HG03469 (cell line): ENCODE results near the gene CCL17.

ENCODE experiments used
- ATAC-seq: cut with Tn5 transposase; IDR thresholded peaks from one replicate; pipeline ENCODE4 v1.9.1; 2021; ENCODE audit warnings: mild to moderate bottlenecking, moderate library complexity, moderate number of reproducible peaks; ENCODE audit not compliant: unreplicated experiment

CCL17 gene

DNA sequence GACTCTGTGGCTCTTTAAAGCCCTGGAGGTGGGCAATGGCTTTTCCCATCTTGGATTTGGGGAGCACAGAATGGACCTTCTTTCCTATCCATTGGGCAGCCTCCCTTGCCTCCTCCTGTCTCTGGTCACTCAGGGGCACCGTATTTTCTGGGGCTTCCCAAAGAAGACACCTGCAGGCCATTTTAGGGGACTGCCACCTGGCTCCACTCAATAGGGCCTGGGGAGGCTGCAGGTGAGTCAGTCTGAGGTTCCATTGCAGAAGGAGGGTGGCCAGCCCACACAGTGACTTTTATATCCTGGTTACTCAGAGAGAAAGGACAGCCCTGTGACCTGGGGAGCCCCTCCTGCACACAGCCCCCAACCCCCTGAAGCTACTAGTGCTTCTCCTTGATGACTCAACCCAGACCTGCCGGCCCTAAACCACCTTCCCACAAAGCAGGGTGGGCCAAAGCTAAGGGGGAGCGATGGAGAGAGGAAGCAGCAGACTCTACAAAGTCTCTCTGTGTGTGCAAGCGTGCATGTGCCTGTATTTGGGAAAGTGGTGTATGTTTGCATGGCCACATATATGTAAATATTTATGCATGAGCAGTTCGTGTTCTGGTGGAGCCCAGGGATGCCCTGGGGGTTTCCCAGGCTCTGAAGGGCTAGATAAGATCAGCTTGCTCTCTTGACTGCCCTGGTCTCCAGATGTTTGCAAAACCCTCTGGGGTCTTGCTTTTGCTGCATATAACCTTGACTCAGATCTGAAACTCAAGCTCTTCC, 27.3 kb upstream of the CCL17 start:
- ATAC-seq = peak; percentile 49

DNA sequence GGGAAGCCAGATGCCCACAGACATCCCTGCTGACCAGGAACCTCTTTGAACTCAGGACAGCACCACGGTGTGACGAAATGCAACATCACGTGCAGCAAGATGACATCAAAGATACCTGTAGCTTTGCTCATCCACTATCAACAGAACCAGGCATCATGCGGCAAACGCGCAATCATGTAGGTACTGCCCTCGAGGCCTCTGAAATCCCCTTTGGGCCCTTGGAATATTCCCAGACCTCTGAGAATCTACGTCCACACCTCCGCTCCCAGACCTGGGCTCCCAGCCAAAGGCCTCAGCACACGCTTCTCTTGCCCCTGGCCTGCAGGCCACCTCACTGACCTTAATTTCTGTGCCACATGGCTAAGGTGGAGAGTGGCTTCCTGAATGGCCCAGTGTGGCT, 25.0 kb upstream of the CCL17 start:
- ATAC-seq = no peak

DNA sequence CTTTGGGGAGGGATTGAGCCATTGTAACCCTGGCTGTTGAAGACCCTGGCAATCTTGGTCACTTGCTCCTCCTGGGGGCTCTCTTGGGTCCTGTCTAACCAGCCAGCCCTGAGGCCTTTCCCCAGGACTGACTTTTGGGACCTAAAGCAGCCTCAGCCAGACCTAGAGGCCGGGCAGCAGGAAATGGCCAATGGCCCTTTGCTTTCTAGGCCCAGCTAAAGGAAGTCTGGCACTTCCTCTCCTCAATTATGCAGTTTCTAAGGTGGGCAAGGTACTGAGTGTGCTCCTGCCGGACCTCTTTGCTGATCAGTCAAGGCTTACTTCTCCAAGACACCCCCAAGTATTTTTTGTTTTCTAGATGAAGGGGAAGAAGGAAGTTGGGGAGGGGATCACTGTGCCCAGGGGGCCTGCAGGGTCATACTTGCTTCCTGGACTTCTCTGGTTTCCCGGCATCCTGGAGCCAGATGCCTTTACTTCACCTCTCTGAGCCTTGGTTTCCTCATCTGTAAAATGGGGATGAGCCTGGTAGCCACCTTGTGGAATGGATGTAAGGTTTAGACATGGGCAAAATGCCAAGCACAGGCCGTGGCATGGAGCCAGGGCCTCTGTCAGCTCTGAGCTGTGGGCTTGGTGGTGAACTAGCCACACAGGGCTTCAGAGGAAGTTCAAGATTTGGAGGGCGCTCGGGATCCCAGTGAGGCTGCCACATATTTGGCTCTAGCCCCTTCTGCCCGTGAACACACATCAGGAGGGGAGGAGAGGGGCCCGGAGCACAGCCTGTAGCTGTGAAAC, 23.7 kb upstream of the CCL17 start:
- ATAC-seq = no peak

DNA sequence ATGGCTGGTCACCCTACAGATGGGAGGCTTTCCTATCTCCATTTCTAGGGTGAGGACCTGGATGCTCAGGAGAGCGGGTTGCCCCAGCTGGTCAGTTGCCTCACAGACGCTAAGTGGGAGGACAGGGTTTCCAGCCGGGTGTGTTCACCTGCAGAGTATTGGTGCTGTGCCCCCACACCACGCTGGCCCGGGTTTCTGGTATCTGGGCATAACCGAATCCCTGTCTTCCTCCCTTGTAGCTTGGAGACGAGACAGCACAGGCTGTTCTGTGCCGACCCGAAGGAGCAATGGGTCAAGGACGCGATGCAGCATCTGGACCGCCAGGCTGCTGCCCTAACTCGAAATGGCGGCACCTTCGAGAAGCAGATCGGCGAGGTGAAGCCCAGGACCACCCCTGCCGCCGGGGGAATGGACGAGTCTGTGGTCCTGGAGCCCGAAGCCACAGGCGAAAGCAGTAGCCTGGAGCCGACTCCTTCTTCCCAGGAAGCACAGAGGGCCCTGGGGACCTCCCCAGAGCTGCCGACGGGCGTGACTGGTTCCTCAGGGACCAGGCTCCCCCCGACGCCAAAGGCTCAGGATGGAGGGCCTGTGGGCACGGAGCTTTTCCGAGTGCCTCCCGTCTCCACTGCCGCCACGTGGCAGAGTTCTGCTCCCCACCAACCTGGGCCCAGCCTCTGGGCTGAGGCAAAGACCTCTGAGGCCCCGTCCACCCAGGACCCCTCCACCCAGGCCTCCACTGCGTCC, 22.6 kb upstream of the CCL17 start:
- ATAC-seq = no peak

DNA sequence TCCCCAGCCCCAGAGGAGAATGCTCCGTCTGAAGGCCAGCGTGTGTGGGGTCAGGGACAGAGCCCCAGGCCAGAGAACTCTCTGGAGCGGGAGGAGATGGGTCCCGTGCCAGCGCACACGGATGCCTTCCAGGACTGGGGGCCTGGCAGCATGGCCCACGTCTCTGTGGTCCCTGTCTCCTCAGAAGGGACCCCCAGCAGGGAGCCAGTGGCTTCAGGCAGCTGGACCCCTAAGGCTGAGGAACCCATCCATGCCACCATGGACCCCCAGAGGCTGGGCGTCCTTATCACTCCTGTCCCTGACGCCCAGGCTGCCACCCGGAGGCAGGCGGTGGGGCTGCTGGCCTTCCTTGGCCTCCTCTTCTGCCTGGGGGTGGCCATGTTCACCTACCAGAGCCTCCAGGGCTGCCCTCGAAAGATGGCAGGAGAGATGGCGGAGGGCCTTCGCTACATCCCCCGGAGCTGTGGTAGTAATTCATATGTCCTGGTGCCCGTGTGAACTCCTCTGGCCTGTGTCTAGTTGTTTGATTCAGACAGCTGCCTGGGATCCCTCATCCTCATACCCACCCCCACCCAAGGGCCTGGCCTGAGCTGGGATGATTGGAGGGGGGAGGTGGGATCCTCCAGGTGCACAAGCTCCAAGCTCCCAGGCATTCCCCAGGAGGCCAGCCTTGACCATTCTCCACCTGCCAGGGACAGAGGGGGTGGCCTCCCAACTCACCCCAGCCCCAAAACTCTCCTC, 21.9 kb upstream of the CCL17 start:
- ATAC-seq = no peak

DNA sequence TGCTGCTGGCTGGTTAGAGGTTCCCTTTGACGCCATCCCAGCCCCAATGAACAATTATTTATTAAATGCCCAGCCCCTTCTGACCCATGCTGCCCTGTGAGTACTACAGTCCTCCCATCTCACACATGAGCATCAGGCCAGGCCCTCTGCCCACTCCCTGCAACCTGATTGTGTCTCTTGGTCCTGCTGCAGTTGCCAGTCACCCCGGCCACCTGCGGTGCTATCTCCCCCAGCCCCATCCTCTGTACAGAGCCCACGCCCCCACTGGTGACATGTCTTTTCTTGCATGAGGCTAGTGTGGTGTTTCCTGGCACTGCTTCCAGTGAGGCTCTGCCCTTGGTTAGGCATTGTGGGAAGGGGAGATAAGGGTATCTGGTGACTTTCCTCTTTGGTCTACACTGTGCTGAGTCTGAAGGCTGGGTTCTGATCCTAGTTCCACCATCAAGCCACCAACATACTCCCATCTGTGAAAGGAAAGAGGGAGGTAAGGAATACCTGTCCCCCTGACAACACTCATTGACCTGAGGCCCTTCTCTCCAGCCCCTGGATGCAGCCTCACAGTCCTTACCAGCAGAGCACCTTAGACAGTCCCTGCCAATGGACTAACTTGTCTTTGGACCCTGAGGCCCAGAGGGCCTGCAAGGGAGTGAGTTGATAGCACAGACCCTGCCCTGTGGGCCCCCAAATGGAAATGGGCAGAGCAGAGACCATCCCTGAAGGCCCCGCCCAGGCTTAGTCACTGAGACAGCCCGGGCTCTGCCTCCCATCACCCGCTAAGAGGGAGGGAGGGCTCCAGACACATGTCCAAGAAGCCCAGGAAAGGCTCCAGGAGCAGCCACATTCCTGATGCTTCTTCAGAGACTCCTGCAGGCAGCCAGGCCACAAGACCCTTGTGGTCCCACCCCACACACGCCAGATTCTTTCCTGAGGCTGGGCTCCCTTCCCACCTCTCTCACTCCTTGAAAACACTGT, 21.0 kb upstream of the CCL17 start:
- ATAC-seq = no peak

DNA sequence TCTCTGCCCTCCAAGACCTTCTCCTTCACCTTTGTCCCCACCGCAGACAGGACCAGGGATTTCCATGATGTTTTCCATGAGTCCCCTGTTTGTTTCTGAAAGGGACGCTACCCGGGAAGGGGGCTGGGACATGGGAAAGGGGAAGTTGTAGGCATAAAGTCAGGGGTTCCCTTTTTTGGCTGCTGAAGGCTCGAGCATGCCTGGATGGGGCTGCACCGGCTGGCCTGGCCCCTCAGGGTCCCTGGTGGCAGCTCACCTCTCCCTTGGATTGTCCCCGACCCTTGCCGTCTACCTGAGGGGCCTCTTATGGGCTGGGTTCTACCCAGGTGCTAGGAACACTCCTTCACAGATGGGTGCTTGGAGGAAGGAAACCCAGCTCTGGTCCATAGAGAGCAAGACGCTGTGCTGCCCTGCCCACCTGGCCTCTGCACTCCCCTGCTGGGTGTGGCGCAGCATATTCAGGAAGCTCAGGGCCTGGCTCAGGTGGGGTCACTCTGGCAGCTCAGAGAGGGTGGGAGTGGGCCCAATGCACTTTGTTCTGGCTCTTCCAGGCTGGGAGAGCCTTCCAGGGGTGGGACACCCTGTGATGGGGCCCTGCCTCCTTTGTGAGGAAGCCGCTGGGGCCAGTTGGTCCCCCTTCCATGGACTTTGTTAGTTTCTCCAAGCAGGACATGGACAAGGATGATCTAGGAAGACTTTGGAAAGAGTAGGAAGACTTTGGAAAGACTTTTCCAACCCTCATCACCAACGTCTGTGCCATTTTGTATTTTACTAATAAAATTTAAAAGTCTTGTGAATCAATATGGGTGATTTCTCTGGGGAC, 20.1 kb upstream of the CCL17 start:
- no peak for ATAC-seq

DNA sequence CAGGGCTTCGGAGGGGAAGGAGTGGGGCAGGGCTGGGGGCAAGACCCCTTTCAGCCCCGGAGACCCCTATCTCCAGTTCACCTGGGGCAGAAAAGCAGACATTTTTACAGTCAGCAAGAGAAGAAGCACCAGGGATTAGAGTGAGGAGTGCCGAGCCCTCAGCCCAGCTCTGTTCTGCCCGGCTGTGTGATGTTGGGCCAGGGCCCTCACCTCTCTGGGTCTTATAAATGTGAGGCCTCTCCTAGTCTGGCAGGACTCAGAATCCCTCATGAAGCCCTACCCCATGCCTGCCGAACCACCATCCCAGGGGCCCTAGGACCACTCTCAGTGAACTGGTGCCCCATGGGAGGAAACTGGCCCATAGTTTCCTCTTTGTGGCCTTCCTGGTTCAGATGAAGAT, 19.5 kb upstream of the CCL17 start:
- ATAC-seq = no peak

DNA sequence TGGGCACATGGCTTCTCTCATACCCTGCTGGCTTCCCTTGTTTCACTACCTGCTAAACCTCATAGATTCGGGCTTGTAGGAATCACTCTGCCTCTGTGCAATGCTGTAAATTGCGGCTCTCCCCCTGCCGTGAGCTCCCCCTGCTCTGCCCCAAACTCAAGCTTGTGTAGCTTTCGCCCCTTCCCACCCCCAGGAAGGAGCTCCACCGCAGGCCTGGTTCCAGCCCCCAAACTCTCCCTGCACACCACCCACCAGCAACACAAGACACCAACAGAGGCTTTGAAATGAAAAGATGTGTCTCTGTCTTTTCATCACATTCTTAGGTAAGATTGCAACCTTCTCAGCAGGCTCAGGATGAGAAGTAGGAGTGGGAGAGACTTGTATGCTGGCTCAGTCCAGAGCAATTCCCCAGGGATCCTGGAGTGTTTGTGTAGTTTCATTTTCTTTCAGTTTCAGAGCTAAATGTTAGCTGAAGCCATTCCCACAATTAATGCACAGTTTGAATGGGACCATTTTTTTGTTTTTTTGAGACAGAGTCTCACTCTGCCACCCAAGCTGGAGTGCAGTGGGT, 18.1 kb upstream of the CCL17 start:
- ATAC-seq = no peak

DNA sequence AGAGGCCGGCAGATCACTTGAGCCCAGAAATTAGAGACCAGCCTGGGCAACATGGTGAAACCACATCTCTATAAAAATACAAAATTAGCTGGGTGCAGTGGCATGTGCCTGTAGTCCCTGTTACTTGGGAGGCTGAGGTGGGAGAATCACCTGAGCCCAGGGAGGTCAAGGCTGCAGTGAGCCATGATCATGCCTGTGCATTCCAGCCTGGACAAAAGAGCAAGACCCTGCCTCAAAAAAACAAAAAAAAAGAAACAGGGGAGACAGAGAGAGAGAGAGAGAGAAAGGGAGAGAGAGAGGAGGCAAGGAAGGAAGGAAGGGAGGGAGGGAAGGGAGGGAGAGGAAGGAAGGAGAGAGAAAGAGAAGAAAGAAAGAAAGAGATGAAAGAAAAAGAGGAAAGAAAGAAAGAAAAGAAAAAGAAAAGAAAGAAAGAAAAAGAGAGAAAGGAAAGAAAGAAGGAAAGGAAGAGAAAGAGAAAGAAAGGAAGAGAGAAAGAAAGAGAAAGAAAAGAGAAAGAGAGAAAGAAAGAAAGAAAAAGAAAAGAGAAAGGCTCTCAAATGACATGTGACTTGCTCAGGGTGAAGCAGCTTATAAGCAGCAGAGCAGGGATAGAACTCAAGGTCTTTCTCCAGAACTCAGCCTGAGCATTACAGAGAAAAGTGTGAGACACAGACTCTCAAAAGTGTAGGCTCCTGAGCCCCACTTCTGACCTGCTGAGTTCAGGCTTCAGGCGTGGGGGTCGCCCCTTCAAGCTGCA, 16.8 kb upstream of the CCL17 start:
- ATAC-seq = no peak

DNA sequence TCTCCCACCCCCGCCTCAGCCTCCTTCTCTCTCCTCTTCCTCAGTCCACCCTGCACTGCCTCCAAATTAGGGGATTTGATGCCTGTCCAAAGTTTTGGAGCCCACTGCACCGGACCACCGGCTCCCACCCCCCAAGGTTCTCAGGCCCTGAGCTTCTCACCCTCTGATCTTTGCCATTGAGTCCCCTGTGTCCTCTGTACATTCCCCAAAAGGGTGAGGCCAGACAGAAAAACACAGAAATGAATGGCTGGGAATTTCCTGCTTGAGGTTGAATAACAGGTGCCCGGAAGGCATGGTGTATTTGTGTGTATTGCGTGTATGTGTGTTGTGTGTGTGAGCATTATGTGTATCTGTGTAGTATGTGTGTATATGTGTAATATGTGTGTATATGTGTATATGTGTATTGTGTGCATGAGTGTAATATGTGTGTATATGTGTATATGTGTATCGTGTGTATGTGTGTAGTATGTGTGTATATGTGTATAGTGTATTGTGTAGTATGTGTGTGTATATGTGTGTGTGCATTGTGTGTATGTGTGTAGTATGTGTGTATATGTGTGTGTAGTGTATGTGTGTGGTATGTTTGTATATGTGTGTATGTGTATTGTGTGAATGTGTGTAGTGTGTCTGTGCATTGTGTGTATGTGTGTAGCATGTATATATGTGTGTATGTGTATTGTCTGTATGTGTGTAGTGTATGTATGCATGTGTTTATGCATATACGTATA, 16.0 kb upstream of the CCL17 start:
- no peak for ATAC-seq

DNA sequence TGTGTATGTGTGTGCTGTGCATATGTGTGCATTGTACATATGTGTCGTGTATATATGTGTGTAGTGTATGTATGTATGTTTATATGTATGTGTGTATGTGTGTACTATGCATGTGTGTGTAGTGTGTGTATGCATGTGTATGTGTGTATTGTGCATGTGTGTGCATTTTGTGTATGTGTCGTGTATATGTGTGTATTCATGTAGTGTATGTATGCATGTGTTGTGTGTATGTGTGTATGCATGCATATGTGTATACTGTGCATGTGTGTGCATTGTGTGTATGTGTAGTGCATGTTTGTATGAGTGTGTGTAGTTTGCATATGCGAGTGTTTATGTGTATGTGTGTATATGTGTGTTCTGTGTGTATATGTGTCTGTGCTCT, 15.5 kb upstream of the CCL17 start:
- ATAC-seq = no peak

DNA sequence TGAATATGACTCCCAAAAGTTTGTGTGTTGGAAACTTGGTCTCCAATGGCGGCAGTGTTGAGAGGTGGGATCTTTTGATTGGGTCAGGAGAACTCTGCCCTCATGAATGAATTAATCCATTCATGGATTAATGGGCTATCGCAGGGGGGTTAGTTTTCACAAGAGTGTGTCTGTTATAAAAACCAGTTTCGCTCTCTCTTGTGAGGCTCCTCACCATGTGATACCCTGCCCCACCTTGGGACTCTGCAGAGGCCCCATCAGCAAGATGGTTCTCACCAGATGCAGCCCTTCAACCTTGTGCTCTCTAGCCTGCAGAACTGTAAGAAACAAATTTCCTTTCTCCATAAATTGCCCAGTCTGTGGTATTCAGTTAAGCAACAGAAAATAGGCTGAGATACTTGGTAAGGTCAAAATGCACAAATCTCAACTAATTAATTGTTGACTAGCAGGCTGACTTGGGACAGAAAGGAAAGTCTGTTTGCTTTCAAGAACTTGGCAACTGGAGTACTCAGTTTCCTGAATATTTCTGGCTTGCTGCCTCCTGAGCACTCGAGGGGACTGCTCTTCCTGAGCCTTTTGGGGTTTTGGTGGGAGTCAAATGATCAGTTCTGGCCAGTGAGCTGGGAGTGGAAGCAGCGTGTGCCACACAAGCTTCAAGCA, 13.8 kb upstream of the CCL17 start:
- no peak for ATAC-seq

DNA sequence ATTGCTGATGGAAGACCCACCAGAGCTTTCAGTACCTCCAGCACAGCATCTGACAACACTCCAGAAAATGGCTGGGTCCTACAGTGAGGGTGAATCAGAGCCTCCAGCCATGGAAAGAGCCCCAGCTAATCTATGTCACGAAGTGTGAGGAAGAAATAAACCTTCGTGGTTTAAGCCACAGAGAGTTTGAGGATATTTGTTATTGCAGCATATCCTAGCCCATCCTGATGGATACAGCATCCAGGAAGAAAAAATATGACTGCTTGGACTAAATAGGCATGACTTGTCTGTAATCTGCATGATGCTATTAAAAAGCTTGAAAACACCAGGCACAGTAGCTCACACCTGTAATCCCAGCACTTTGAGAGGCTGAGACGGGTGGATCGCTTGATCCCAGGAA, 13.3 kb upstream of the CCL17 start:
- ATAC-seq = no peak

DNA sequence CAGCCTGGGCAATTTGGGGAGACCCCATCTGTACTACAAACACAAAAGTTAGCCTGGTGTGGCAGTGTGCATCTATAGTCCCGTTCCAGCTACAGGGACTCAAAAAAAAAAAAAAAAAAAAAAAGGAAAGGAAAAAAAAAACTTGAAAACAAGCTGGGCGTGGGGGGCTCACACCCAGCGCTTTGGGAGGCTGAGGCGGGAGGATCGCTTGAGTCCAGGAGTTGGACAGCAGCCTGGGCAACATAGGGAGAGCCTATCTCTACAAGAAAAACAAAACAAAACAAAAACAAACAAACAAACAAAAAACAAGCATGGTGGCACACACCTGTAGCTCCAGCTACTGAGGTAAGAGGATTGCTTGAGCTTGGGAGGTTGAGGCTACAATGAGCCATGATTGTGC, 12.9 kb upstream of the CCL17 start:
- no peak for ATAC-seq

DNA sequence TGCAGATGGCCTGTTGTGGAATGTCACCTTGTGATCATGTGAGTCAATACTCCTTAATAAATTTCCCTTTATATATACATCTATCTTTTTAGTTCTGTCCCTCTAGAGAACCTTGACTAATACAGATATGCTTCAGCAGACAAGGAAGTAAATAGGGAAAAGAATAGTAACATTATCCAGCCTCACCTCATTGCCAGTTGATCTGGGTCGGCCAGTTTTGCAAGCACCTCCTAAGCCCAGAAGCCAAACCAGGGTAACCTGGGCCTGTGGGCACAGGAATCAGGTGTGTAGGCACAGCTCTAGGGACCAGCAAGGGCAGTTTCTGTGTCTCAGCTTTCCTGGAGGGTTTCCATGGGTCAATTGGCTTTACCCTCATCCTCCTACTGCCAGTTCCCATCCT, 11.9 kb upstream of the CCL17 start:
- no peak for ATAC-seq

DNA sequence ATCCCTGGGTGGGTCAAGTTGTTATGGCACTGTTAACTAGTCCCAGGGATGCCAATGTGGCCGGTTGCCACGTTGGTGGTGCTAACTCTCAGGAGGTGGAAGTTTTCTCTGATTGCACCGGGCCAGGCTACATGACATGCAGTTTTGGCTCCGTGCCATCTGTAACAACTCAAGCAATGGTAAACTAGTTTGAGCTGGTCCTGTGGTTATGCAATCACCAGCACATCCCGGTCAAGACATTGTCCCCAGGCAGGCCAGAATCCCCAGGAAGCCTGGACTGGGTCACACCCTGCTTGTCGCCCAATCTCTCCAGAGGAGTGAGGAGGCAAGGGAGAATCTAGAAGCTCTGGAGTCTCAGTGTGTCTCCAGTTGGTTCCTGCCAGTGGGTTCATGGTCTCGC, 10.1 kb upstream of the CCL17 start:
- ATAC-seq = no peak
